Medulla oblongata (tissue), 1 donor: ENCODE measurements around the gene NRXN3.

Experiments
- DNase-seq: peaks from one replicate; pipeline ENCODE4 v3.0.0-alpha.2; 2015; ENCODE audit errors: extremely low spot score

The NRXN3 gene

DNA sequence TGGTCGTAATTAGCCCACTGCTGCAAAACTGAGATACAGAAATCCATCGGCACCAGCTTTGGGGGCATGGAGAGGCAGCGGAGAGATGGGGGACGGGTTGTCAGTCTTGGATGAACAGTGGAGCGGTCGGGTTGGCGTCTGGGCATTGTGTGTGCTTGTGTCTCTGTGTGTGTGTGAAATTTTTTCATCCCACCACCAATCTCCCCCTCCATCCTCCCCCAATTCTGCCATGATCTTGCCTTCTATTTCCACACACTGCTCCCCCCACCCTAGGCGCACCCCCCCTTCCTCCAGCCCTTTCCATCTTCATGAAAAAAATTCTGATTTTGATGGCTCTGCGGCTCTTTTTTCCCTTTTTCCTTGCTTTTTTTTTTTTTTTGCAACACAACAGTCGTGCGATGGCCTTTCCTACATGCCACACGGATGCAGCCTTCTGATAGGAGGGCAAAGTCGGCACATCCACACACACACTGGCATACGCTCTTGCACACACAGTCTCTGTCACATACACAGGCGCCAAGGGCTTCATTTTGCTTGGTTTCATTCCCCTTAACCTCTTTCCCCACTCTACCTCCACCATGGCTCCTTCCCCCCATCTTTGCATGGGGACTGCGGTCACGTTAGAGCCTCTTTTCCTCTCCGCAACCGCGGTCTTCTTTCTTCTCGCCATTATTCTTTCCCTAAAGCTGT is 3.3 kb downstream of the NRXN3 start:
- no peak for DNase-seq

DNA sequence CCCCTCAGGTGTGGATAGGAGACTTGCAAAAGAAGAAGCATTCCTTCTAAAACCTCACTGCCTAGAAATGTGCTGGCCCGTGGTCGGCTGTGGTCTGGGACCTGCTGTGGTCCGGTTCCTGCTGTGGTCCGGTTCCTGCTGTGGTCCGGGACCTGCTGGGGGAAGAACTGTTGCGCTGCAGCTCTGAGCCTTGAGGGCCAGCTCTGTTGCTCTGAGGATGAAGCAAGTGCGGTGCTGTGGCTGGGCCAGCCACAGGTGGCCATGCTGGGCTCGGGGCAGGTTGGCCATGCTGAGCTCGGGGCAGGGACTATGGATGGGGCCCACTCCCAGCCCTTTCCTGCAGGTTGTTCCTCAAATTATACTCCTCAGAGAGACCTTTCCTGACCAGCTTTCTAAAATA is 5.2 kb downstream of the NRXN3 start:
- no peak for DNase-seq

DNA sequence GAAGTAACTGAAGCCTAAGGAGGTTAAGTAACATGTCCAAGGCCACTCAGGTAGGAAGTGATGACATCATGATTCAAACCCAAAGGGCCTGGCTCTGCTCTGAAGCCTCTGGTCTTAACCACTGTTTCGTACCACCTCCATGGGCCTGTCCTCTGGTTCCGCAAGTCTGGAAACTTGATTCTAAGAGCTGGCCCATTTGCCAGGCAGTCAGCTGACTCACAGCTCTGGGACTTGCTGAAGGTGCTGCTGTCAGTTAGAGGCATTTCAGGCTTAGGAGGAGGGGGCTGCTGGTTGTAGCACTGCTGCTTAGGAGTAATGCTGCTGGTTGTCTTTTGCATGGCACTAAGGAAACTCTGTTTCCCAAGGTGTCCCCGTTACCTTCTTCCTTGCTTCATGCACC is 7.9 kb downstream of the NRXN3 start:
- no peak for DNase-seq

DNA sequence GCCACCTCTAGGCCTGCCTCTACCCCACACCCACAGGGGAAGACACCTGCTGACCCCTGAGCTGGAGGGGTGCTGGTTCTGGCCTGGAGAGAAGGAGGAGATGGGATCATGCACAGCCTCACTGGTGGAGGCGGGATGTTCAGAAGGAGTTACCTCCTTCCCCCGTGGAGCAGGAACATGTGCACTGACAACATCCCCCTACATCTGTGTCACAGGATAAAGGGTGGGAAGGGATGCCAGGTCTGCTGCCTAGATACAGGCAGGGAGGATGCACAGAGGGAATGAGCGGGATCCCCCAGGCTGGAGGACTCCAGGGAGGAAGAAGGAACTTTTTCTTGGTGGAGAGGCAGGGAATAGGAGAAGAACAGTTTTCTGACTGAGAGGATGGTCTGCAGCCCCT is 8.8 kb downstream of the NRXN3 start:
- no peak for DNase-seq

DNA sequence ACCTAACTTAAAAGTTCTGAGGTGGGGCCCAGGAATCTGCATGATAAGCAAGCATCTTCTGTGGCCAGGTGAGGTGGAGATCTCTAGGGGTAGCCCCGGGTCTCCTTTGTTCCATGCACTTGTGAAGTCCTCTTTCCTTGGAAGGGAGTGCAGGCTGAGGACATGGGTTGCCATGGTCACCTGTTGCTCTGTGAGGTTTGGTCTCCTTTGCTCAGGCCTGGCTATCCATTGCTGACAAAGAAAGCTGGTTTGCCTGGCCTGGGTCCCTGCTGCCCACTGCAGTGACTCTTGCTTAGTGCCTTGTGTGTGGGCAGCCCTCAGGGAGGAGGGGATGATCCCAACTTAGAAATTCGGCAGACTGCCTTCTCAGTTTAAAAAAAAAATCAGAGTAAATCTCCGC is 11.1 kb downstream of the NRXN3 start:
- DNase-seq, result peak; percentile 47

DNA sequence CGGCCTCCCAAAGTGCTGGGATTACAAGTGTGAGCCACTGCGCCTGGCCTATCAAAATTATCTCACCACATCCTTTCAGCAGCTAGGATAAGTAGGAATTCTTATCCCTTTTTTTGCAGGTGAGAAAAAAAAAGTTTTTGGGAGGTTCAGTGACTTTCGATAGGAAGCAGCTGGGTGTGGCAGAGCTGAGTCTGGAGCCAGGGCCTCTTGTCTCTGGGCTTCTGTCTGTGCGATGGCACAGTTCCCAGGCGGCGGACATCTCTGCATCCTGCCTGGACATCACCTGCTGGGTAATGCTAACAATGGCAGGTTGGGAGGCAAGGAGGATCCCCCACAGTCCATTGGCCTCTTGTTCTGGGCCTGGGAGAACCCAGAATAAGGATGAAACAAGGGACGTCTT is 12.5 kb downstream of the NRXN3 start:
- no peak for DNase-seq

DNA sequence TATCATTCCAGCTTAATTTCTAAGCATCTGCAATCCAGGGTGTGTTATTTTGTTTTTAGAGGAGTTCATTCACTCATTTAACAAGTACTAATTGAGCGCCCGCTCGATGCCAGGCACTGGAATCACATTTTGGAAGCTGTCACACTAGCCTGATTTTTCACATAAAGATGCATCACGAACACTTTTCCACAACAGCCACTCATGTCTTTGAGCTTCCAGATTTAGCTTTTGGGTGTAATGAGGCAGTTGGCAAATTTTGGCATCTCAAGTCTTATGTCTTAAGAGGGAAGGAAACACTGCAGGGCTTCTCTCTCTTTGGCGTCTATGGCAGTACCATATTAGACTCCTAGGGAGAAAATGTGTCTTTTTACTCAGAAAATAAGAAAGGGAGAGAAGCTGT is 14.0 kb downstream of the NRXN3 start:
- DNase-seq, result no peak

DNA sequence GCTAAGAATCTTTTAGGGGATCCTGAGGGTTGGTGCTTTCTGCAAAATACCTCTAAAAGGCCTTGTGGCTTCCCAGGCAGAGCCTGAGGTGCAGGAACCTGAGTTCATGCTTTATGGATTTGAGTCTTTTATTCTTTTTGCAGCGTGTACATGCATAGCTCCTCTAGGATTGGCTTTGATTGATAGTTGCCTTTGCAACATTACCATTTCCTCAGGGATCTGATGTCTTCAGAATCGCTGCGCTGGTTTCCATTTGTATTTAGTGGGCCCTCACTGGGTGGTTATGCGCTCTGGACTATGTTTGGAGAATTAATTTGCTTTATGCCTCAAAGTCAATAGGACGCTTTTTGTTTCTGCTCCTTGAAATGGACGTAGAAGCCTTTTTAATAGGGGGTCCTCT is 16.1 kb downstream of the NRXN3 start:
- no peak for DNase-seq

DNA sequence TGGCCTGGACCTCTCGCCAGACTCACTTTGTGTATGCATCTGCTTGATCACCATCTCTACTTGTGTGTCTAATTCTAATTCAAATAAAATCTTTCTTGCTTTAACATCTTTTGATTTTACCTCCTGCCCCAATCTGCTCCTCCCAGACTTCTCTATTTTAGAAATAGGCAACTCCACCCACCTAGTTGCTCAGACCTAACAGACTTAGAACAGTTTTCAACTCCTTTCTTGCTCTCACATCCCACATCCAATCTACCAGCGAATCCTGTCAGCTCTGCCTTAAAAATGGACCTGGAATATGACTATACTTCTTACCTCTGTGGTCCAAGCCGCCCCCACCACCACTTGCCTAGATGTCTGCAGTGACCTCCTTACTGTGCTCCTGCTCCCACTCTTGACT is 18.7 kb downstream of the NRXN3 start:
- DNase-seq, result no peak

DNA sequence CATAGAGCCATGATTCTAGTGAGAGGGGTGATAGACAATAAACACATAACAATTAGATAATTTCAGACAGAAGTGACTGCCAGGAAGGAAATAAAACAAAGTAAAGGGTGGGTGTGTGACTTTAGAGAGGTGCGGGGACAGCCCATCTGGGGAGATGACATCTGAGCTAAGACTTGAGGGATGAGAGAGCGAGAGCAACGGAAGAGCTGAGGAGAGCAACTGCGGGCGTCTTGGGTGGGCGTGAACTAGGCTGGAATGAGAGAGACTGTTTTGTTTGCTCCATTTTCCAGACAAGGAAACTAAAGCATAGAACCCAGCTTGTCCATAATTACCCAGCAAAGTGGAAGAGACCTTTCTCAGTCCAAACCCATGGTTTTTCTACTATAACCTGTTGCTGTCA is 25.3 kb downstream of the NRXN3 start:
- DNase-seq, result no peak

DNA sequence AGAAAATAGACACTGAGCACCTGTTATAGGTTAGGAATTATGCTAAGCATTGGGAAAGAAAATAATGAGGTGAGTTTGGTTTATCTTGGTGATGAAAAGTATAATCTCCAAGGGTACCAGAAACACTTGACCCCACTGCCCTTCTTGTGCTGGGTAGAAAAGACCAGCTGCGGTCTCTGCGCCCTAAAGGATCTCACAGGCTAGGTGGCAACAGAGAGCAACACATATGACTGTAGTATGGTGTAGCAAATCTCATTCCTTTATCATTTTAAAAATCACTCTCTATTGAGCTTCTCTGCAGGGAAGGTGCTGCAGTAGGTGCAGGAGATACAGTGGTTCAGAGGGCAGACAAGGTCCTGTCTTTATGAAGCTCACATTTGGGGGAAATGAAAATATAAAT is 26.1 kb downstream of the NRXN3 start:
- no peak for DNase-seq

DNA sequence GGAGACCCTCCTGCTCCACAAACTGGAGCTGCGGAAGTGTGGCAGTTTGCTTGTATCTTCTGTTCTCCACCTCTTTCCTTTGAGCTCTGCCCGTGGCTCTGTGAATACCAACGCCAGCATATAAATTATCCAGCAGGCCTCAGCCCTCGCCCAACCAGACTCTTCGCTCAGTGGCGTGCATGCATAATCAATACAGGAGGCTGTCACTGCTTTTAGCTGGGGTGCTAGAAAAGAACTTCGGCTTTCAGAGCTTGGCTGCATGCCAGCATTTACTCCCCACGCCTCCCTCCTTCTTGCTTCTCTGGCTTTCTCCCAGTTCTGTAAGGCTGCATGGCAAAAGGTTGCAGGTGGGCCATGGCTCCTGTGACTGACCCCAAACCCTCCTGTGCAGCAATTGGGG is 26.9 kb downstream of the NRXN3 start:
- no peak for DNase-seq

DNA sequence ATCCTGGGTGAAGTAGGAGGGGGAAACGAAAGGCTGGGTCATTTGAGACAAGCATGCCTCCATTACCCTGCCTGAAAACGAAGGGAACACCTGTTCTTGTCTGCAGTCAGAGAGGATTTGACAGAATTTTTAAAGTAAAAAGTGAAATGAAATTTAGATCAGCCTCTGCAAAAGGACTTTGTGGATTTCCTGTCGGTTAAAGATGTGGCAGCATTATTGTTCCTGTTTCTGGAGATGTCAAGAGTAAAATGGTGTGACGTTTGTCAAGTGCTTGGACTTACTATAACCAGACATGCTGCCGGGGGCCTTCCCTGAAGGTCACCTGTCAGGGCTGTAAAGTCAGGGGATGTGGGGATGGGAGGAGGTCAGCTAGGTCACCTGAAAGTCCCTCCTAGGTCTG is 32.0 kb downstream of the NRXN3 start:
- DNase-seq, result no peak

DNA sequence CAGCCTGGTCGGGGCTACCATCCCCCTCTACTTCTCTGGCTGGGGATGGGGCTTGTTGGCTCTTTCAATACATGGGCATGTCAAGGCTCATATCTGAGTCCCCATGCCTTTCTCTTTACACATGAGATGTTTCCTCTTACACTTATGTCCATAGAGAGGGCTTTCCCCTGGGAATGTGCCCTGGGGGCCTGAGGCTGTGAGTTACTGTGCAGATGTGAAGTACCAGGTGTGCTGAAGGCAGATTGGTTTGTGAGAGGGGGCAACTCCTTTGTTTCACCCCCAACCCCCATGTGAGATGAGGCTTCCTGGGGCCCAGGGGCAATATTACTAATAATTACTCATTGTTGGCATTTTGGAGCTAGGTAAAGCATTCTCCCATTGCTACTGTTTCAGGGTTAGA is 32.8 kb downstream of the NRXN3 start:
- DNase-seq, result no peak

DNA sequence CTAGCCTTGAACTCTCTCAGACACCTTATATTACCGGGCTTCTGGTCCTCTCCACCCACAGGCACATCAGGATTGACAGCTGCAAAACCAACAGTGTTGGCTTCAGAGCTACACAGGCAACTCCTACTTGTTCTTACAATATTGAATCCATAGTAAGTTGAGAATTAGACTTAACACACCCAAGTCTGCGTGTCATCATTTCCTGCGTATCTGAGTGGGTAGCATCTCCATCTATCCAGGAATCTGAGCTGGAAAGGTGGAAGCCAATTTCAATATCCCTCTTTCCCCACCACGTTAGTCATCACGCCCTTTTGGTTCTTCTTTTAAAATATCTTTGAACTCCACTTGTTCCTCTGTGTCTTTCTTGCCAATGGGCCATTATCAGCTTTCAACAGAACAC is 37.2 kb downstream of the NRXN3 start:
- no peak for DNase-seq

DNA sequence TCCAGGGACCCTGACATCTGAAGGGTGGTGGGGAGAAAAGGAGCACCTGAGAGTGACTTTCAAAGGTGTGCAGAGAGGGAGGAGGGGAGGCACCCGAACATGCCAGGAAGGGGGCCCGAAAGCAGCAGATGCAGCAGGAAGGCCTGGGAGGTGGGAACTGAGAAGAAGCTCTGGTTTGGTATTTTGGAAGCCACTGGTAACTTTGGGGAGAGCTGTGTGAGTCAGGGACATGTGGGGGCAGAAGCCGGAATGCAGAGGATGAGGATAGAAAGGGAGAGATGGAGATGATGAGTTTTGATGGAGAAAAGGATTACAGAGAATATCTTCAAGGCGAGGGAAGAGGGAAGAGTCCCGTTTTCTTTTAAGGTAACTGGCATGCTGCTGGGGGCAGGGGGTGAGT is 50.1 kb downstream of the NRXN3 start:
- no peak for DNase-seq

DNA sequence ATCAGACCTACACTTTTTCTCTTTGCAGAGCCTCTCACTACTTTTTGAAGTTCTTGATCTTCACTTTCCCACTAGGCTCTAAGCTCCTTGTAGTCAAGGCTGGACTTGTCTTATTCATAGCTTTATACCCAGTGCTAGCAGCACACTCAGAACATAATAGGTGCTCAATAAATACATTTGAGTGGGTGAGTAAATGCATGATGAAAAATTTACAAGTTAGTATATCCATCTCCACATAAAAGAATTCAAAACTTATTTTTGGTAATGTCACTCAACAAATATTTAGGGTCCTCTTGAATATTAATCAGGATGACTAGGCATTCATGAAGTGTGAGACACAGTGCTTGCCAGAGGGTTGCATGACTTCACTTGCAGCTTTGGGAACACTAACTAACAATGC is 52.6 kb downstream of the NRXN3 start:
- DNase-seq, result no peak

DNA sequence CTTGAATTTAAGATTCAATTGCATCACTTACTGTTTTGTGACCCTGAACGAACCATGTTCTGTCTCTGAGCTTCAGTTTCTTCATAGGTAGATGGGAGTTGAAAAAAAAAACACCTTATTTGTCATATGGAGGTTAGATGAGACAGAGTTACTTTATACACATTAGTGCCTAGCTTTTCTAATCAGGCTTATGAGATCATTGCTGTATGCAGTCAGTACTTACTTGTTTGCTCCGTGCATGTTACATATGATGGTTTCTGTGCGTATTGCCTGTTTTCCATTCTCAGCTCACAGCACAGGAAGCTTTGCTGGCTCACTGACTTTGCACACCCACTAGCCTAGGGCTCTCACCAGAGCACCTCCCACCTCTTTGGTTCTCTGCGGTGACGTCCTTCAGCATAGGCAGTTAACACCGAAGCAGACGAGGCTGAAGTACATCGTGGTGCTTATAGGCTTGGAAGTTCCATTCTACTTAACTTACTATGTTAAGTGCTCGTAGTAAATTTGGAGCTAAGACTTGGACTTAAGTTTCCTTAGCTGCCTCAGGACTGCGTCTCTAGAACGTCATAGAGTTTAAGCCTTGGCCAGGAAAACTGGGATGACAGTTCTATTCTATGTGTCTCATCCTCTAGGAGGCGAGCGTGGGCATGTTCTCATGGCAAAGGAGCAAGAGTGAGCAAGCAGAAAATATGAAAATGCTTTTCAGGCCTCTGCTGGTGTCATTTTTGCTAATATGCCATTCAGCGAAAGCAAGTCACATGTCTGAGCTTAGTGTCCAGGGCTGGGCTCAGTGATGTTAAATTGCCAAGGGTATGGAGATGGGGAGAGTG is 57.3 kb downstream of the NRXN3 start:
- no peak for DNase-seq

DNA sequence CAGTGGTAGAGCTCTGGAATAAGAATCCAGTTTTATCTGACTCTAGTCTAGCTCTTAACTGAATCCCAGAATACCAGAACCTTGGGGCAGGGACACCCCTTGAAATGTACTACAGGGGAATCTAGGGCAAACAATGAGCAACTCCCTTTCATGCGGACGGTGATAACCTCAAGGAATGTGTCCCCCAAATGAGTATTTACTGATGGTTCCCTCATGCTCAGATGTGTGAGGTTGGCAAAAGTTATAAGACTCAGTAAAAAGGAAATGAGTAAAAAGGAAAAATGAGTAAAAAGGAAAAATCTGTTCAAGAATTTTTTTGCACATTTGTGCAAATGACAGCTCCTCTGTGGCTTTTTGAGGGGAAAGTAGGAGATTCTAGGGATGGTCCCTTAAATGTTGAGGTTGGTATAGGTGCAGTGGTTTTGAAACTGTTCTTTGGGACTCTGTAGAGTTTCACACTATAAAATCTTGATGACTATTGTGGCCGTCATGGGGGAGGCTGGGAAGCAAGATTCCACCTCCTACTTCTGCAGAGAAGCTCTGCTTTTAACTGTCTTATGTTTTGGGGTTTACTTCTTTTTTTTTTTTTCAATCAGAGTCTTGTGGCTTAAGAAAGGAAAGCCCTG is 58.6 kb downstream of the NRXN3 start:
- DNase-seq, result no peak

DNA sequence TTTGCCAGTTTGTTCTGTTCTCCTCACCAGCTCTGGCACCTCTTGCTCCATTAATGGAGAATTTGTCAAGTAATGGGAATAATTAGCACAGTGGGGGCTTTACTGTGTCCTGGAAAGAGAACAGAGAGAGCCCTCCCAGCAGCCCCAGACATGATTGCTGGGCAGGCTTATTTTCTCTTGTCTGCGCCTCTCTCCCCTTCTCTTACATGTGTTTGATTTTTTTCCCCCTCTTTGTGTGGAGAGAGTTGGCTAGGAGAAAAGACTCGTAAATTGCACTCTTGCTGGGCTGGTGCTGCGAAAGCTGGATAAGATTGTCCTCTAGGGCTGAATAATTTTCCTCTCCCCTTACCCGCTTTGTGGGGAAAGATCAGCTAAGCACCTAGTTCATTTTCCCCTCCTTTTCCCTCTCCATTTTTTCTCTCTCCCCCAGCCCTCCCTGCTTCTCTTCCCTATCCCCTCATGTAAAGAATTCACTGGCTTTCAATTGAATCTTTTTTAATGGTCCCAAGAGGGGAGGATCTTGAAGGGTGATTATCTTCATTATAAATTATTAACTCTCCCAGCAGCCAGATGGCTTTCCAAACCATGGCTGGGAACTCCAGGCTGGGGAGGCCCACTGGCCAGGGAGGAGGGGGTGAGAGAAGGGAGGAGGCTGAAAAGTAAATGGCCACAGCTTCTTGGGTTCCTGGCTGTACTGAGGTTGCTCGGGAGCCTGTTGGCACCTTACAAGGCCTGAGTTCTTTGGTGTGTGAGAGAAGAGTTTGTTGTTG is 62.2 kb downstream of the NRXN3 start:
- DNase-seq, result no peak

DNA sequence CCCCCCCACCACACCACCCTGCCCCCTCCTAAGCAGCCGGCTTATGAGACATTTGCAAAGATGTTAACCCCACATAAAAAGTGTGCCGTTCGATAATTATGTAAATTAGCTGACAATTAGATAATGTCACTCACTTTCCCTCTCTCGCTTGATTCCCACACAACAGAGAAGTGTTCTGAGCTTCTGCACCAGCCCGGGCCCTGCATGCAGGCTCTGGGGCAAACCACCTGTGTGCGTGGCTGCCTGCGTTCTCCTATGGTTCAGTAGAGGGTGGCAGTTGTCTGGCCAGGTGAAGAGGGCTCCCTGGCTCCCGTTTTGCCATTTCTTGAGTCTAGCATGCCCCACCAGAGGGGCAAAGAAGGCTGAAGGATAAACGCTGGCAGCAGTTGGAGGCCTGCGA is 68.0 kb downstream of the NRXN3 start:
- DNase-seq, result no peak

DNA sequence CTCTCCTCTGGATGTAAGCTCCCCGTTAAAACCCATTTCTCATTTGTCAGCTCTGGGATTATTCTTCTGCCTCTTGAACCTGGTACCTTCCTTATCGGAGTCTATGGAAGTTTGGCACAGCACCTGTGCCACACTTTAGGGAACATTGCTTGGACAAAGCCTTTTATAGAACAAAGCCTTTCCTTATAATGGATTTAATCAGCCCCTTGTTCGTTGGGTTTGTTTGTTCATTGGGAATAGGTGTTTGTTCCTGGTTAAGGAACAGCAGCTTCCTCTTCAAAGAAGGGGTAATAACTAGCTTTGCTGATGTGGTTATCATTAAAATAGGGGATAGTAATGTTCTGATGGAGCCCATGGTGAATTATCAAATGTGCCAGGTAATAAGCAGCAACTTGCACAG is 70.4 kb downstream of the NRXN3 start:
- DNase-seq, result no peak
